H1 (cell line): ENCODE results near the gene KLF13. TPM values are rescaled to one million over a fixed set of nuclear protein-coding genes. Genes with fewer than 3 reads are reported as not detected.

Source experiments
- CTCF ChIA-PET: fragments of 300-600 bp; sonication (Branson Sonifier 250); formaldehyde crosslinking; loops from one replicate; lab custom pipeline; 2021; ENCODE audit not compliant: partially characterized antibody; lab: Charles Lee
- POLR2A ChIA-PET: fragments of 300-600 bp; sonication (Branson Sonifier 250); formaldehyde crosslinking; loops from one replicate; lab custom pipeline; 2021; ENCODE audit warnings: inconsistent platforms; ENCODE audit not compliant: partially characterized antibody; lab: Charles Lee
- DNase-seq, 2 experiments: peaks; one replicate each; pipeline versions ENCODE4 v3.0.0 to v3.0.0-alpha.2; 2010 to 2022; ENCODE audit warnings: low spot score in 2 of 2, low read depth in 1 of 2, mixed read lengths in 1 of 2
- FAIRE-seq: peaks from 2 replicates; lab custom pipeline; 2011; peaks lifted over from hg19 to GRCh38; lab: Jason Lieb, UNC
- H2AFZ ChIP-seq: 2 replicates; pipeline ENCODE4 v1.8.1; 2012; ENCODE audit warnings: low read length, inconsistent platforms
- H2AK5ac ChIP-seq: 2 replicates; pipeline ENCODE4 v1.6.1; 2013; ENCODE audit warnings: low read depth, low read length
- H2BK120ac ChIP-seq: replicated peaks from 2 replicates; pipeline ENCODE3; 2013; ENCODE audit warnings: low read depth, low read length, inconsistent platforms
- H2BK12ac ChIP-seq: 2 replicates; pipeline ENCODE4 v1.6.1; 2013; ENCODE audit warnings: low read depth, low read length
- H2BK15ac ChIP-seq: 2 replicates; pipeline ENCODE4 v1.6.1; 2013; ENCODE audit warnings: low read length
- H2BK20ac ChIP-seq: 2 replicates; pipeline ENCODE4 v1.6.1; 2013; ENCODE audit warnings: low read length
- H2BK5ac ChIP-seq: 2 replicates; pipeline ENCODE4 v1.6.1; 2013; ENCODE audit warnings: low read depth, low read length
- H3K14ac ChIP-seq: 2 replicates; pipeline ENCODE4 v1.6.1; 2013; ENCODE audit warnings: inconsistent platforms; ENCODE audit not compliant: insufficient read length
- H3K18ac ChIP-seq: 2 replicates; pipeline ENCODE4 v1.6.1; 2013; ENCODE audit warnings: low read length; ENCODE audit errors: extremely low read depth
- H3K23ac ChIP-seq: 2 replicates; pipeline ENCODE4 v1.6.1; 2013; ENCODE audit warnings: inconsistent platforms; ENCODE audit not compliant: insufficient read length
- H3K23me2 ChIP-seq: 2 replicates; pipeline ENCODE4 v1.6.1; 2013; ENCODE audit warnings: low read depth, low read length
- H3K27ac ChIP-seq: 2 replicates; pipeline ENCODE4 v1.6.1; 2011; ENCODE audit warnings: low read depth, low read length, inconsistent platforms
- H3K27me3 ChIP-seq, 4 experiments: replicated peaks in 1 of 4; 1 replicate in 1 of 4; 2 replicates in 3 of 4; pipeline versions ENCODE4 v1.6.1 to v1.8.1; 2011 to 2013; ENCODE audit warnings: low read length in 3 of 4, mild to moderate bottlenecking in 3 of 4, inconsistent platforms in 2 of 4, mixed read lengths in 2 of 4, moderate library complexity in 1 of 4; ENCODE audit not compliant: control insufficient read depth in 3 of 4, insufficient read depth in 3 of 4; ENCODE audit errors: extremely low read depth in 1 of 4
- H3K36me3 ChIP-seq, 4 experiments: 2 replicates each; pipeline versions ENCODE4 v1.6.1 to v1.8.1; 2011 to 2013; ENCODE audit warnings: mild to moderate bottlenecking in 4 of 4, low read length in 3 of 4, moderate library complexity in 2 of 4, control low read depth in 1 of 4, inconsistent platforms in 1 of 4; ENCODE audit not compliant: insufficient read depth in 4 of 4, control insufficient read depth in 2 of 4
- H3K4ac ChIP-seq: replicated peaks from 2 replicates; pipeline ENCODE3; 2013; ENCODE audit warnings: low read length, low read depth, mixed read lengths, inconsistent platforms; ENCODE audit not compliant: insufficient read length
- H3K4me1 ChIP-seq, 4 experiments: replicated peaks in 1 of 4; 1 replicate in 1 of 4; 2 replicates in 3 of 4; pipeline versions ENCODE4 v1.6.1 to v1.8.1; 2011 to 2013; ENCODE audit warnings: low read length in 3 of 4, inconsistent platforms in 2 of 4, mixed read lengths in 1 of 4; ENCODE audit not compliant: insufficient read depth in 4 of 4, control insufficient read depth in 3 of 4
- H3K4me2 ChIP-seq, 2 experiments: 2 replicates each; pipeline versions ENCODE4 v1.6.1 to v1.8.1; 2011 to 2013; ENCODE audit warnings: low read depth in 2 of 2, low read length in 2 of 2, control low read depth in 1 of 2, inconsistent platforms in 1 of 2, mild to moderate bottlenecking in 1 of 2; ENCODE audit not compliant: insufficient read depth in 1 of 2
- H3K4me3 ChIP-seq, 4 experiments: fragments of 200-600, 300-600 bp in 1 of 4; sonication (generic), shearing (Covaris generic), sonication (Bioruptor Twin) in 1 of 4; 2 replicates each; pipeline versions ENCODE4 v1.5.1 to v1.8.1; 2011 to 2016; ENCODE audit warnings: low read length in 4 of 4, low read depth in 3 of 4, control low read depth in 2 of 4, inconsistent platforms in 2 of 4, mild to moderate bottlenecking in 2 of 4, mixed read lengths in 1 of 4, moderate library complexity in 1 of 4; ENCODE audit not compliant: insufficient read depth in 2 of 4; ENCODE audit errors: extremely low read depth in 1 of 4
- H3K56ac ChIP-seq: replicated peaks from 2 replicates; pipeline ENCODE3; 2013; ENCODE audit warnings: low read depth, mild to moderate bottlenecking, mixed read lengths, low read length, inconsistent platforms; ENCODE audit not compliant: insufficient read length
- H3K79me1 ChIP-seq: 2 replicates; pipeline ENCODE4 v1.6.1; 2013; ENCODE audit warnings: low read depth, low read length, control low read depth
- H3K79me2 ChIP-seq, 2 experiments: 2 replicates each; pipeline versions ENCODE4 v1.6.1 to v1.8.1; 2012 to 2013; ENCODE audit warnings: low read length in 2 of 2, mild to moderate bottlenecking in 2 of 2, inconsistent platforms in 1 of 2; ENCODE audit not compliant: insufficient read depth in 2 of 2, control insufficient read depth in 1 of 2
- H3K9ac ChIP-seq, 4 experiments: replicated peaks in 1 of 4; 1 replicate in 1 of 4; 2 replicates in 3 of 4; pipeline versions ENCODE4 v1.6.1 to v1.8.1; 2011 to 2013; ENCODE audit warnings: low read depth in 3 of 4, low read length in 3 of 4, control low read depth in 2 of 4, mild to moderate bottlenecking in 2 of 4, moderate library complexity in 2 of 4, inconsistent platforms in 1 of 4; ENCODE audit errors: extremely low read depth in 1 of 4
- H3K9me3 ChIP-seq, 2 experiments: 2 replicates each; pipeline versions ENCODE4 v1.6.1 to v1.8.1; 2012 to 2013; ENCODE audit warnings: mild to moderate bottlenecking in 2 of 2, moderate library complexity in 2 of 2, control low read depth in 1 of 2, inconsistent platforms in 1 of 2, low read depth in 1 of 2, low read length in 1 of 2, mixed read lengths in 1 of 2; ENCODE audit not compliant: insufficient read depth in 2 of 2
- H4K20me1 ChIP-seq, 2 experiments: replicated peaks in 1 of 2; 2 replicates each; pipeline versions ENCODE3 to v1.8.1; 2011 to 2013; ENCODE audit warnings: inconsistent platforms in 2 of 2, low read length in 2 of 2, mild to moderate bottlenecking in 1 of 2; ENCODE audit not compliant: insufficient read depth in 2 of 2, control insufficient read depth in 1 of 2
- H4K5ac ChIP-seq: 2 replicates; pipeline ENCODE4 v1.6.1; 2013; ENCODE audit warnings: low read length, low read depth, mixed read lengths, inconsistent platforms; ENCODE audit not compliant: insufficient read length
- H4K8ac ChIP-seq: 2 replicates; pipeline ENCODE4 v1.8.0; 2013; ENCODE audit warnings: mild to moderate bottlenecking, moderate library complexity, low read length, inconsistent platforms; ENCODE audit not compliant: insufficient read depth; ENCODE audit errors: extremely low read depth
- H4K91ac ChIP-seq: replicated peaks from 2 replicates; pipeline ENCODE3; 2013; ENCODE audit warnings: low read length, mixed read lengths, inconsistent platforms; ENCODE audit not compliant: insufficient read length
- ASH2L ChIP-seq: fragments of 200-600, 300-600 bp; sonication (generic); IDR thresholded peaks from one replicate; pipeline ENCODE4 v1.7.1; 2017; ENCODE audit warnings: low read length
- NANOG ChIP-seq: IDR thresholded peaks from 2 replicates; pipeline ENCODE4 v1.6.1; 2011; ENCODE audit warnings: low read length, low read depth, mild to moderate bottlenecking, inconsistent platforms; ENCODE audit not compliant: insufficient read depth, poor library complexity, severe bottlenecking
- WGBS, 2 experiments: shearing (Covaris generic) in 1 of 2; methylation state at CpG; one replicate each; pipeline versions ENCODE4 v1.1.6 to v1.1.7; 2013 to 2015; ENCODE audit warnings: low lambda C conversion rate in 2 of 2, mixed read lengths in 2 of 2, inconsistent platforms in 1 of 2, low coverage in 1 of 2, missing lambda C conversion rate in 1 of 2; ENCODE audit not compliant: insufficient replicate concordance in 2 of 2, insufficient coverage in 1 of 2, insufficient read length in 1 of 2; ENCODE audit errors: extremely low coverage in 1 of 2, missing lambda C conversion rate in 1 of 2; 5-methylcytosine and 5-hydroxymethylcytosine counted together
- polyA plus RNA-seq, 7 experiments: library from polyadenylated mRNA; depleted of rRNA in 3 of 7; stranded (reverse) in 5 of 7; unstranded in 2 of 7; fragments of >200 nt in 5 of 7; fragments of 200-250 nt in 2 of 7; gene quantifications; 1 replicate in 5 of 7; 2 replicates in 1 of 7; 4 replicates in 1 of 7; pipeline versions ENCODE4 v1.2.1 to v1.2.3, GENCODE V29; 2011 to 2013; ENCODE audit warnings: missing spikeins in 2 of 7, mixed read lengths in 2 of 7
- total RNA-seq: library from RNA; stranded (reverse); fragmentation: NEBNext Ultra II Directional; extraction: Animal tissue kit (Norgen Biotek cat#: 25700); gene quantifications from 2 replicates; pipeline ENCODE4 v1.2.1, GENCODE V29; 2021

The KLF13 gene
- total and polyA plus RNA-seq, 2 of the 8 experiments (the other 6 are each of a cell fraction or from before 2014, with no cell fraction given): 18.3 to 33.4 TPM

DNA sequence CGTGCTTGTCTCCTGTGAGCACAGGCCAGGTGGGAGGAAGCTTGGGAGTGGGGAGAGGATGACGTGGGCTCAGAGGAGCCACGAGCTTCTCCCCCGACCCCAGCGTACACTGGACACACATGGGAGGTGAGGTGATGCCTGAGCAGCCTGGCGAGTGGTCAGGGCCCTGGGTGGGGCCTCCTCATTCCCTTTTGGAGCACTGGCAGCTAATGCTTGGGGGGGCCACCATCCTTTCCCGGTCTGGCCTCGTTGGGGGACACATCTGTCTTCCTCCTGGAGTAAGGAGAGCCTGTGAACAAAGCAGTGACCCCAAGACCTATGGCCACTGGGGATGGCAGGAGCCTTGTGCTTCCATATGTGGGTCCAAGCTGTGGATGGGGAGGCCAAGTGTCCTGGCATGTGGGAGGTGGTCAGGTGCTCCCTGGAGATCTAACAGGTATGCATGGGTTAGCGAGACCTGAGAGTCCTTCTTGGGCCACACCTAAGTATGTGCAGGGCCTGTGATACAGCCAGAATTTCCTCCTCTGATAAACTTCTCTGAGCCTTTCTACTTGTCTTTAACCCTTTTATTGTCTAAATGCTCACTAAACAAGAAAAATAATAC is 9.5 kb downstream of the KLF13 start:
- Histone ChIP-seq H3K79me1 (peaks cover 26% of the 10 kb centered on the region), H3K4me3 (no peak overlapping the region), H2BK12ac (no peak overlapping the region), H3K4me2 (no peak overlapping the region), H3K36me3 (no peaks in the 10 kb centered on the region), H3K9me3 (no peaks in the 10 kb centered on the region), H3K4me1 (peaks cover 0 to 17% (median under 1%) of the 10 kb centered on the region in 4 experiments; a peak in 5 of 7 replicates), H3K4ac (no peak overlapping the region), H2AFZ (no peak overlapping the region), H3K23ac (no peak overlapping the region), H3K23me2 (no peaks in the 10 kb centered on the region), H3K27ac (no peak overlapping the region), H2BK120ac (no peak overlapping the region), H2BK20ac (no peak overlapping the region), H4K91ac (no peak overlapping the region), H2AK5ac (no peak overlapping the region), H2BK15ac (no peak overlapping the region), H4K5ac (no peak overlapping the region), H3K79me2 (peaks cover 12 to 95% of the 10 kb centered on the region in 2 experiments; a peak in 3 of 4 replicates), H3K27me3 (no peaks in the 10 kb centered on the region), H4K8ac (no peak overlapping the region), H3K18ac (no peak overlapping the region), H3K9ac (no peak overlapping the region), H4K20me1 (peaks cover 33 to 53% of the 10 kb centered on the region in 2 experiments), H3K14ac (no peak overlapping the region), H2BK5ac (no peak overlapping the region), H3K56ac (no peak overlapping the region)
- CTCF ChIA-PET: interaction anchor here (0.9 to 1.1 kb wide), 2 partner anchors 33 to 75 kb away, joined by 3 to 4 read pairs; no protein-coding TSS in a partner anchor
- DNase-seq: no peak
- 88% methylated on average over 9 of the region's 9 CpGs; no CpG with 5 or more reads in 1 of the 2 experiments for WGBS, 2 experiments
- POLR2A ChIA-PET: interaction anchor here (1.5 kb wide), 1 partner anchor 23 kb away, joined by 4 read pairs; no protein-coding TSS in a partner anchor
- FAIRE-seq: no peak
- TF ChIP-seq NANOG (no peak), ASH2L (no peak)
